Stimulated activated naive CD8-positive, alpha-beta T cell treated with anti-CD3 and anti-CD28 coated beads, Interleukin-15, Interleukin-2, amounts not matched to agents 100 U/mL and 50 U/mL, for 24 hours (primary cell): Measurements from ENCODE around the gene SIRT7.

Experiments used
- ATAC-seq: fragments of 150-1000 bp; cut with Tn5 transposase; one replicate; pipeline ENCODE4 v1.10.0; 2021
- DNase-seq: peaks from one replicate; pipeline ENCODE4 v3.0.0; 2021

Gene SIRT7

DNA sequence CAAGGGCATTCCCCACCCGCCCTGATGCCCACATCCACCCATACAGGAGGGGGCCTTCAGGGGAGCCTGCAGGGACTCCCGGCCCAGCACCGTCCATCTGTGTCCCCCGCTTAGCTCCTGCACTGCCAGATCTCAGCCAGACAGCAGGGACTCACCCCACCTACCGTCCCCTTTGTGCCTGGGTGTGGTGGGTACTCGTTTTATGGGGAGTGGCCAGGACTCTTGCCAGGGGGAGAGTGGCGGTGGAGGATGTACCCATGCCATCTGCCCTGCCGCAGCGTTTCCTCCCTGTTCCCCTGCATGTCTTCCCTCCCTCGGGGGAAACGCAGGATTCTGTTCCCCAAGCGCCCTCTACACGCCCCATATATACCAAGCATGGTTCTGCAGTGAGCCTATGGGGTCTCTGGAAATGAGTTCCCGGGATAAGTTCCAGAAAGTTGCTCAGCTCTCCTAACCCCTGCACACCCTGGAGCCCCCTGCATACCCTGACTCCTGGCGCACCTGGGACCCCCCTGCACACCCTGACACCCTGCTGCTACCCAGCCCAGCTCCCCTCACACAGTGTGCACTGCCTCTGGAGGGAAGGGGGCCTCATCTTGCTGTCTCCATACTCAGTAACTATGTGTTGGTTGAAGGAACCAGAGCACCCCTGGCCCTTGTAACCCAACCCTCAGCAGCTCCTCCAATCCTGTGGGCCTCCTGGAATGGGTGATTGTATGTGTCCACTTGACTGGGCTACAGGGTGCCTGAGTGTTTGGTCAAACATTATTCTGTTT lies 13.8 kb upstream of the SIRT7 start:
- DNase-seq (no peak), ATAC-seq (no peak)

GRCh38 chr17:81931189-81931556 lies 13.2 kb upstream of the SIRT7 start:
- ATAC-seq, result no peak
- no peak for DNase-seq

GRCh38 chr17:81930142-81931125 lies 12.5 kb upstream of the SIRT7 start:
- DNase-seq (peak; percentile 37), ATAC-seq (no peak)

- ATAC-seq (no peak), DNase-seq (no peak)
These were observed 11.5 kb upstream of the SIRT7 start for GRCh38 chr17:81929253-81930141.

DNA sequence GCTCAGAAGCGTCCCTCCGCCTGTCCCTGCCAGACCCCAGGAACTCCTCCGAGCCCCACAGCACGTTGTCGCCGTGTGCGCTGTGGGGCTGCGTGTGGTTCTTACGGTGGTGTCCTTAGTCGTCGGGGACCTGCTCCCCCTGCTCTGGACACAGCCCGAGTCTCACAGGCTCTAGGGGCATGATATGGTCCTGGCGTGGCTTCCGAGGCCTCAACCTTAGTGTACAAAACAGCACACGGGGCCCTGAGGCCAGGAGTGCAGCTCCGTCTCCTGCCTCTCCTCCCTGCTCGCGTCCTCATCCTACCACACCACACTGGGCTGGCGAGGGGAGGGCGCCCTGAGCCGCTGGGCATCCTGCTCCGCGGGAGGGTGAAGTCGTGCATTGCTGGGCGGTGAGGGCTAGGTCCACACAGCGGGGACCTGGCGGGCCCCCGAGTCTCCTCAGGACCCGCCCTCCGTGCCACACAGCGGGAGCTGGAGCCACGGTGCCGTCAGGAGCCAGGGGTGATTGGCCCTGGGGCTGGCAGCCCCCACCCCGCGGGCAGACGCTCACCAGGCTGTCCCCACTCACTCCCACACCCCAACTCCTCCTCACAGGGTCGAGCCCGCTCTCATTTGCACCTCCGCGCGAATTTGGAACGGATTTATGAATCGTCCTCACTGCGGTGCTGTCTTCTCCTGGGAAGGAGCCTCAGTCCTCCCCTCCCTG lies 10.7 kb upstream of the SIRT7 start:
- DNase-seq, result peak; percentile 29
- no peak for ATAC-seq

- ATAC-seq (peak; percentile 66), DNase-seq (peak; percentile 93)
These were observed 9.9 kb upstream of the SIRT7 start, which contains the start of gene MAFG for GRCh38 chr17:81927653-81928543. Gene MAFG, minus strand, starts transcription at chr17:81927735. Its CDS starts 4,550 bp downstream, at chr17:81923185.

- ATAC-seq, result no peak
- DNase-seq, result no peak
These were observed 9.2 kb upstream of the SIRT7 start for GRCh38 chr17:81927152-81927652.

DNA sequence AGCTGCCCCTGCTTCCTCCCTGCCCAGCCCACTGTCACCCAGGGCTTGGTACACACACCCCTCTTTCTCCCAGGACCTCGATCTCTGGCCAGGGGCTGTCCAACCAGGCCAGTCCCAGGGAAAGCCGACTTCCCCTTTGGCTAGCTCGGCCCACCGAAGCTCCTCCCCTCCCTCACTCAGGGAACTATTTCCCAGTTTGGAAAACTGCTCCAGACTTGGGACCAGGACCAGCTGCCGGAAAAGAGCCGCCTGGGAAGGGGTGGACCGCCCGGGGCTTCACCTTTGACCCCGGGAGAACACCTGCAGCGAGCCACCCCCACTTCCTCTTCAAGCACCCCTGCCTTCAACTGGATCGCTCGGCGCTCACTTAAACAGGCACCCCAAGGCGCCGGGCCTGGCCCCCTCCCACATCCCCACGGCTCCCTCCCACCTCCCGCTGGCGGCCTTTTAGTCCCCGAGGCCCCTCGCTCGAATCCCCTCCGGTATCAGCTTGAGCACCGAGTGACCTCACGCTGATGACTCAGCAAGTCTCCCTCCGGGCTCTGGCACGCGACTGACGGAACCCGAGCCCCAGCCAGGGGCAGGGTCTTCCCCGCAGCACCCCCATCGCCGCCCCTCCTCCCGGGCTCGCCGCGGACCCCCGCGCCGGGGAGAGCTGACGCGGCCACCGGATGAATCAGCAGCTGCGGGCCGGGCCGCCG lies 8.6 kb upstream of the SIRT7 start:
- ATAC-seq (peak; percentile 16), DNase-seq (peak; percentile 73)

DNA sequence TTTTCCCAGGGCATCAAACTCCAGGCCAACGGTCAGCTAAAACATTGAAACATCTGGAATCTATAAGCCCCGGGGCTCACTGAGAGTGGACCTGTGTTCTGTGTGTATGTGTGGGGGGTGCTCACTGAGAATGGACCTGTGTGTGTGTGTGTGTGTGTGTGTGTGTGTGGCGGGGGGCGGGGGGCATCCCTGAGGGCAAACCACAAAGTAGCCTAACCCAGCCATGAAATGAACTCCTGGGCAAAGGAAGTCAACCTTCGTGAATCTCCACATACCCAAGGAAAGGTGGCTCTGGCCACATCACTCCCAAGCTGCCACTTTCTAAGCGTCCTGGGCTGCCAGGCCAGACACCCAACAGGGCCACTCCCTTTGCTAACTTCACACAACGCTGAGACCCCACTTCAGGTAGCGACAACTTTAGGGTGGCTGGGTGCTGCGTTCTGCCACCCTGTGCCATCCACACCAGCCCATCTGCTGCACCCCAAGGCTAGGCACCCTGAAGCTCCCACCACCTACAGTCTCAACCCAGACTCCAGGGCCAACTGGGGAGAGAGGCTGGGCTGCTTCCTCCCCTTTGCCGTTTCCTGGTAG lies 8.0 kb upstream of the SIRT7 start:
- no peak for ATAC-seq
- DNase-seq, result no peak

- ATAC-seq, result no peak
- DNase-seq, result no peak
These were observed 6.9 kb upstream of the SIRT7 start for GRCh38 chr17:81924557-81925532.

DNA sequence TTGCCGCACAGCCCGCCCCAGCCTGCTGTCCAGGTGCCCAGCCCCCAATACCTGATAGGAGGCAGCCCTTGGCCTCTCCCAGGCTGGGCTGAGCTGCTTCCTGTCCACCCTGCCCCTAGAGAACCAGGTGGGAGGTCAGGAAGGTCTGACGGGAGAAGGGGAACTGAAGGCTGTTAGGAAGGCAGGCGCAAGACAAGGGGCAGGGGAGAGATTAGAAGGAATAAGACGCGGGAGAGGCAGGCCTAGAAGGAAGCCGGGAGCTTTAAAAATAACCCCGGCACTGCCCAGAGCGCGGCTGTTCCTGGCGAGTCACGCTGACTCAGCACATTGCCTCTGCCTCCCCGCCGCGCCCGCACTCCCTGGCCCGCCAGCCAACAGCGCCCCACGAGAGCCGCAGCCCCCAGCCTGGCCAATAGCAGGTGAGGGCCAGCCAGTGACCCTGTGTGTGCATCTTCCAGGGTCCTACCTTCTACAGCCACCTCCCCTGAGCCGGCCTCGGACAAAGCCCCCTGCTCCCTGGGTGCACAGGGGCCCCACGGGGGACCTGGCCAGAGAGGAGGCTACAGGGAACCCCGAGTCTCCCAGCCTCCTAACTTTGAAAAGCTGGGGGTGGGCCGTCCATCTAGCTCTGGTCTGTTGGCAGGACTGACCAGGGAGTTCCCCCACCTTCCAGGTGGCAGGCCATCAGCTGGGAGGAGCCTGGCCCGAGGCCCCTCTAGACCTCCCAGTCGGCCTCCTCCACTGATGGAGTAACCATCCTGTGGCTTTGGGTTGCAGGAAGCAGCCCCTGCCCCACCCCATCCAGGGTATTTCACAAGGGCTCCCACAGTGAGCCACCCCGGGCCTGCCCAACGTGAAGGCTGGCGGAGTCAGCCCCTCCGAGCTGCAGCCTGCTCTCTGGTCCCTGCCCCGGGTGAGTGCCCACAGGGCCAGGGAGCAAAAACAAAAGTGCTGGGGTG lies 5.6 kb upstream of the SIRT7 start:
- DNase-seq (no peak), ATAC-seq (no peak)

- no peak for DNase-seq
- ATAC-seq, result no peak
These were observed 4.8 kb upstream of the SIRT7 start for GRCh38 chr17:81922566-81923301.

- no peak for ATAC-seq
- DNase-seq, result no peak
These were observed 4.1 kb upstream of the SIRT7 start for GRCh38 chr17:81921996-81922565.

- DNase-seq, result no peak
- ATAC-seq, result no peak
These were observed 3.5 kb upstream of the SIRT7 start for GRCh38 chr17:81921537-81921862.

GRCh38 chr17:81920612-81921536 lies 2.9 kb upstream of the SIRT7 start:
- no peak for DNase-seq
- ATAC-seq, result no peak
